ENCODE measurements around the gene PDIA4.

The PDIA4 gene

DNA sequence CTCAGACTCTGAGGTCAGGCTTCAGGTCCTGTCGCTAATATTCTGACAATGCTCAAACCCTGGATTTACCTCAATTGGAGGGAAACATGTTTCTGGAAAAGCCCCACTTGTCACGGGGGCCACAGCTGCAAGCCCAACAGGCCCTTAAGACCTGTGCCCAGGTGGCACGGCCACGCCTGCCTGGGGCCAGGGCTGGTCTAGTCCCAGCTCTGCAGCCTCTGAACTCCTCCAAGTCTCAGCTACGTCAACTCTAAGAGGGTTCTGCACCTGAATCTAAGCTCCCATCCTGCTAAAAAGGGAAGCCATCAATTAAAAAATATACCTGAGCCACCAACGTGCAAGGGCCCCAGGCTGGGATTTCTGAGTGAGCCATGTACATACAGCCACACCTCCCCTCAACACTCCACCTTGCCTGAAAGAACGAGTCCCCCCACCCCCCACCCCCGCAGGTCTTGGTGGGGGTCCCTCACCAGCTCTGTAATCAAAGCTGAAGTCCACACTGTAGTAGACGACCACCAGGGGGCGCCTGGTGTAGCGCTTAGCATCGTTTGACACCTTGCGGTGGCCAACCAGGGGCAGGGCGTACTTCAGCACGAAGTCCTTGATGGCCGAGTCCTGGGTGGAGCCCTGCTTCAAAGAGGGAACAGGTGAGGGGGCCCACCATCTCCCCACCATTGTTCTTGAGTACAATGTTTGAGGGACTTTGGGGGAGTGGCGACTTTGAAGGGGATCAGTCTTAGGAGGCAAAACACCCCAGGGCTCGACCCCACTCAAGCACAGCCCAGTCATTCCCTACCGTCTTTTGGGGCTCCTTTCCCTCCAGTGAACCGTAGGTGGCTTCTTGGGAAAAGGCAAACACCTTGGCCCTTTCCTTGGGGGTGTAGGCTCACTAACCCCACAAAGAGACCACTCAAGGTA lies 22.6 kb downstream of the PDIA4 start:
- Histone ChIP-seq H3K36me3 (ENCODE audit: control insufficient read depth, insufficient read depth, low read length) (peaks cover 74% of the 10 kb centered on the region), H3K27me3 (replicated peaks; ENCODE audit: control insufficient read depth, insufficient read depth, low read length) (no peaks in the 10 kb centered on the region), H3K4me3 (replicated peaks; ENCODE audit: low read depth, low read length) (no peak overlapping the region)
- peak; percentile 43 for DNase-seq (ENCODE audit: extremely low read depth, insufficient read length)
- TF ChIP-seq, protein P1, sequence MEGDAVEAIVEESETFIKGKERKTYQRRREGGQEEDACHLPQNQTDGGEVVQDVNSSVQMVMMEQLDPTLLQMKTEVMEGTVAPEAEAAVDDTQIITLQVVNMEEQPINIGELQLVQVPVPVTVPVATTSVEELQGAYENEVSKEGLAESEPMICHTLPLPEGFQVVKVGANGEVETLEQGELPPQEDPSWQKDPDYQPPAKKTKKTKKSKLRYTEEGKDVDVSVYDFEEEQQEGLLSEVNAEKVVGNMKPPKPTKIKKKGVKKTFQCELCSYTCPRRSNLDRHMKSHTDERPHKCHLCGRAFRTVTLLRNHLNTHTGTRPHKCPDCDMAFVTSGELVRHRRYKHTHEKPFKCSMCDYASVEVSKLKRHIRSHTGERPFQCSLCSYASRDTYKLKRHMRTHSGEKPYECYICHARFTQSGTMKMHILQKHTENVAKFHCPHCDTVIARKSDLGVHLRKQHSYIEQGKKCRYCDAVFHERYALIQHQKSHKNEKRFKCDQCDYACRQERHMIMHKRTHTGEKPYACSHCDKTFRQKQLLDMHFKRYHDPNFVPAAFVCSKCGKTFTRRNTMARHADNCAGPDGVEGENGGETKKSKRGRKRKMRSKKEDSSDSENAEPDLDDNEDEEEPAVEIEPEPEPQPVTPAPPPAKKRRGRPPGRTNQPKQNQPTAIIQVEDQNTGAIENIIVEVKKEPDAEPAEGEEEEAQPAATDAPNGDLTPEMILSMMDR (IDR thresholded peaks at IDR 0.05; ENCODE audit: insufficient read depth, low read length, poor library complexity, severe bottlenecking) = peak; percentile 80

DNA sequence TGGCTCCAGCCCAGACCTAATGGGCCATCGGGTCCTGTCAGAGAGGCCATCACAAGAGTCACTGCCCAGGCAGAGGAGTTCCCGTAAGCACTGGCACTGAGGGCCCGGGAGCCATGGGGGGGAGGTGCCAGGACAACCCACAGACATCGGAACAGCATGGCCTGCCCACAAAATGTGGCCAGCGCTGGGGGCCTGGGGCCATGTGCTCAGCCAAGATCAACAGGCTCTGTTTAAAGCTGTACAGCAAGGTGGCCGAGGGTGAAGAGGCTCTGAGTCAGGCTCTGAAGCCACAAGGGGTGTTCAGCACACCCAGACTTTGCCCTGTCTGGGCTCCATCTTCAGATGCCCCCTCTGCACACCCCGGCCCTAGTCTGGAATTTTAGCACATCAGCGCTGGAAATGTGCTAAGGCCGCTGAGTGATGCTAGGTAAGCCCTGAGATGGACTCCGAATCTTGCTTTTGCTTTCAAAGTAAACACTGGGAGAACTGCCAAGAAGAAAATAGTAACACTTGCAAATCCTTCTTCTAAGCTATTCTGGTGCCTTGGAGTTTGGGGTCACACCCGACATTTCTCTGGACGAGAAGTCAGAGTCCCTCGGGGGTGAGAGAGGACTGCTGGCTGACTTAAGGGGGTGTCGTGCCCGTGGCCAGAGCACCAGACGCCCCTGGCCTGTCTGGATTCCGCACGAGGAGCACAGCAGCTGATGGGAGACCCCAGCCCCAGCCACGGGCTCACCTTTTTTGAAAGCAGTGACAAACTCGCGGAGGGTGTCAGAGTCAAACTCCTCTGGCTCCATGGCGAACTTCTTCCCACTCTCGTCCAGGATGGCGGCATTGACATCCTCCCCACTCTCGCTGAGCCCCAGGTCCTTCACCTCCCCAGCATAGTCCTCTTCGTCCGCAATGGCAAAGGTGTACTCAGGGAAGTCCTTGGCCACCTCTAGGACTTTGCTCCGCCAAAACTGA lies 23.6 kb downstream of the PDIA4 start:
- TF ChIP-seq, protein P1 (IDR thresholded peaks at IDR 0.05; ENCODE audit: insufficient read depth, low read length, poor library complexity, severe bottlenecking) = no peak
- H3K36me3 ChIP-seq (ENCODE audit: control insufficient read depth, insufficient read depth, low read length) = peaks cover 70% of the 10 kb centered on the region

DNA sequence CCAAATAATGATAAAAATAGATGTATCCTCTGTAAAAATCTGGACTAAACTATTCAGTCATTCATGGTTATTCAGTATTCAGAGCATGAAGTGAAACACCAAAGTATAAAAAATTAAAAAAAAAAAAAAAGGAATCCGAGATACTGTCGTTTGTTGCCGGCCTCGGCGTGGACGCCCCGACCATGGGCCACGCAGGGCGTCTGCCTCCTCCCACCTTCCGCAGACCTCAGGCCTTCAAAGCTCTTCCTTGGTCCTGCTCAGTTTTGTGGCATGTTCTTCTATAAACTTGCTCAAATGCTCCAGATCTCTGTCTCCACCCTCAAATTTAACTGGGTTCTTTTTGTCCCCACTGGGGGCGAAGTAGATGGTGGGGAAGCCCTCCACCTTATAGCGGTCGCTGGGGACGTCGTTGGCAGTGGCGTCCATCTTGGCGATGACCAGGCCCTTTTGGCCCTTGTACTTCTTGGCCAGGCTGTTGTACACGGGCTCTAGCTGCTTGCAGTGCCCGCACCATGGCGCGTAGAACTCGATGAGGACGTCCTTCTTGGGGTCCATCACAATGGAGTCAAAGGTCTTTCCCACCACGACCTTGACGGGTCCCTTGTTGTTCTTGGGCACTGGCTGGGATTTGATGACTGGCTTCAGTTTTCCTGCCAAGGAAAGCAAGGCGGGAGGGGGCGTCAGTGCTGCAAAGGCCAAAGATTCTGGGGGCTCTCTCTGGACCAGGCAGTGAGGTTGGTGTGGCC lies 24.6 kb downstream of the PDIA4 start:
- no peak overlapping the region for H3K4me3 ChIP-seq (replicated peaks; ENCODE audit: low read depth, low read length)
- TF ChIP-seq, protein P1 (IDR thresholded peaks at IDR 0.05; ENCODE audit: insufficient read depth, low read length, poor library complexity, severe bottlenecking) = no peak
- H3K36me3 ChIP-seq (ENCODE audit: control insufficient read depth, insufficient read depth, low read length) = peaks cover 65% of the 10 kb centered on the region
- DNase-seq (ENCODE audit: extremely low read depth, insufficient read length) = no peak
- H3K27me3 ChIP-seq (replicated peaks; ENCODE audit: control insufficient read depth, insufficient read depth, low read length) = no peaks in the 10 kb centered on the region

More for the DNA sequence above, 23.6 kb downstream of the PDIA4 start:
- no peak overlapping the region for H3K4me3 ChIP-seq (replicated peaks; ENCODE audit: low read depth, low read length)
- DNase-seq (ENCODE audit: extremely low read depth, insufficient read length) = no peak
- H3K27me3 ChIP-seq (replicated peaks; ENCODE audit: control insufficient read depth, insufficient read depth, low read length) = no peaks in the 10 kb centered on the region

DNA sequence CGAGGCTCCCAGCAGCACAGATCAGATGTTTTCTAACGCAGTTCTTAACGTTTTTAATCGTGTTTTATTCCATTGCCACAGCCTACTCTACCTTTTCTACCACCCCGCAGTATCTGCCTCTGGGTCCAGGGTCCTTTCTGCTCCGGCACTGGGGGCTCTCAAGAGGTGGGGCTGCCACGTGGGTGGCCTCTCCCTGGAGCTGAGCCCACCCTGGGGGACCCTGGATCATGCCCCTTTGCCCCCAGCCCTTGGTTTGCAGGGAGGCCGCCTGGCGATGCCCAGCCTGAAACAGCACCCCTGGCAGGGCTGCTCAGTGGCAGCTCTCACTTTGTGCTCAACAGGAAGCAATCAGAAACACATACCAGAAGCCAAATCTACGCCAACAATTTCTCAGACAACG lies 25.3 kb downstream of the PDIA4 start:
- Histone ChIP-seq H3K4me3 (replicated peaks; ENCODE audit: low read depth, low read length) (no peak overlapping the region), H3K36me3 (ENCODE audit: control insufficient read depth, insufficient read depth, low read length) (peaks cover 62% of the 10 kb centered on the region), H3K27me3 (replicated peaks; ENCODE audit: control insufficient read depth, insufficient read depth, low read length) (no peaks in the 10 kb centered on the region)
- DNase-seq (ENCODE audit: extremely low read depth, insufficient read length) = no peak
- TF ChIP-seq, protein P1 (IDR thresholded peaks at IDR 0.05; ENCODE audit: insufficient read depth, low read length, poor library complexity, severe bottlenecking) = no peak

DNA sequence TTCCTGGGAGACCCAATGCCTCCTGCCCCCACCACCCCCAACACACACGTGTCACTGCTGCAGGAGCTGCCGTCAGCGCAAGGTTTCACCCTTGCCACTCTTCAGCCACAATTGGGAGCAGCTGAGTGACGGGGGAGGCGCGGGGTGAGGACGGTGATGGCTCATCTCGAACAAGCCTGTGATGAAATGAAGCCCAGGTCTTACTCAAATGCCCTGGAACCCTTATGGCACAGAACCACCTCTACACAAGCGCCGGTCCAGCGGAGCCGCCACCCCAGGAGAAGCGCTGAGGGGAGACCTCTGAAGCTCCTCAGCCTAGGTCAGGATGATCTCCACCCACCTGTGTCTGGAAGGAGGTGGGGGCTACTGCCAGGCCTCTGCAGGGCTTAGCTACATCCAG lies 25.7 kb downstream of the PDIA4 start:
- Histone ChIP-seq H3K27me3 (replicated peaks; ENCODE audit: control insufficient read depth, insufficient read depth, low read length) (no peaks in the 10 kb centered on the region), H3K36me3 (ENCODE audit: control insufficient read depth, insufficient read depth, low read length) (peaks cover 58% of the 10 kb centered on the region), H3K4me3 (replicated peaks; ENCODE audit: low read depth, low read length) (no peak overlapping the region)
- no peak for DNase-seq (ENCODE audit: extremely low read depth, insufficient read length)
- TF ChIP-seq, protein P1 (IDR thresholded peaks at IDR 0.05; ENCODE audit: insufficient read depth, low read length, poor library complexity, severe bottlenecking) = no peak
